Bronchial epithelial cell (primary cell): ENCODE measurements around the gene OSBPL5. TPM values are rescaled to one million over a fixed set of nuclear protein-coding genes. Genes with fewer than 3 reads are reported as not detected.

Source experiments
- DNase-seq: peaks from one replicate; pipeline ENCODE4 v3.0.0-alpha.2; 2010; ENCODE audit warnings: low read depth
- FAIRE-seq: peaks from 2 replicates; lab custom pipeline; 2011; peaks lifted over from hg19 to GRCh38; lab: Jason Lieb, UNC
- H3K27me3 ChIP-seq: 2 replicates; pipeline ENCODE4 v1.5.1; 2011; ENCODE audit warnings: low read length; ENCODE audit not compliant: control insufficient read depth, insufficient read depth
- H3K36me3 ChIP-seq: 2 replicates; pipeline ENCODE4 v1.5.1; 2011; ENCODE audit warnings: low read length; ENCODE audit not compliant: control insufficient read depth, insufficient read depth
- H3K4me3 ChIP-seq: 2 replicates; pipeline ENCODE4 v1.5.1; 2011; ENCODE audit warnings: mild to moderate bottlenecking, low read depth, low read length, control low read depth
- total RNA-seq: library from RNA; depleted of rRNA; stranded (reverse); fragments of >200 nt; gene quantifications from 2 replicates; pipeline ENCODE4 v1.2.1, GENCODE V29; 2014
- TF ChIP-seq, protein P1 (sequence below): IDR thresholded peaks from 2 replicates; pipeline ENCODE4 v1.5.1; 2011; ENCODE audit warnings: mild to moderate bottlenecking, moderate library complexity, low read length, control low read depth, inconsistent platforms; ENCODE audit not compliant: insufficient read depth, severe bottlenecking

Gene OSBPL5
- total RNA-seq, 1 donor from 2014 or later: 21.1 TPM

DNA sequence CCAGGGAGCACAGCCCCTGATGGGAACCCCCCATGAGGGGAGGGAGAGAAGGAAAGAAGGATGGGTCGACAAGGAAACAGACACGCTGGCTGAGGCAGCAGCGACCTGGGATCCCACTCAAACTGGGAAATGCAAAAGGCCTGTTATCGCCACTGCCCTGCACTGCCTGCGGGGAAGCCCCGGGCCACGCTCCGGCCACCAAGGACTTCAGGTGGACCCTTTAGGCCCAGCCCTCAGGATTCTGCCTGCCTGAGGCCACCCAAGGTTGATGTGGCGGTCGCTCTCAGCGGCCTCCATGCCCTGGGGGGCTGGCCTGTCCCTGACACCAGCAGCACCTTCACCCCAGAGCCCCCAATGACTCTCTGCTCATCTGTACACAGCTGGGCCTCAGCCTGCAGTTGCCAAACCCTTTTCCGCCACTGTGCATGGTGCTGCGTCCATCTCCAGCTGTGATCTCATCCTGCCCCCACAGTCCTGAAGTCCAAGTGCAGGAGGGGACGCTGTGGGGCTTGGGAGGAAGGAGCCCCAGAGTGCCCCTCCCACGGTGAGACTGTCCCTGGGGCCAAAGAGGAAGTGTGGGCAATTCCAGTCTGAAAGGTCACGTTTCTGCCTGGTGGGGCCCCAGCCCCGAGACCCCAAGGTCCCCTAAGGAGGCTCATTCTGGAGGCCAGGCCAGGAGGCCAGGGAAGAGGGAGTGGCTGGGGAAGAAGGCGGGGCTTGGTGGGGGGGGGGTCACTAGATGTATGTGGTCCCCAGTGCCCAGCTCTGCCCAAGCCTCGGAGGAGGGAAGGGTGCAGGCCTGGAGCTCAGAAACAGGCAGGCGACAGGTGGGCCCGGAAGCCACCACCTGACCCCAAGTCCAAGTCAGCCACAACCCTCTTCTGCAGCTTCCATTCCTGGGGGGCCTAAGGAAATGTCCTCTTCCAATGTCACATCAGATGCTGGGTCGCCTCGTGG is 31.6 kb downstream of the OSBPL5 start:
- H3K36me3 ChIP-seq: no peaks in the 10 kb centered on the region
- TF ChIP-seq, protein P1, sequence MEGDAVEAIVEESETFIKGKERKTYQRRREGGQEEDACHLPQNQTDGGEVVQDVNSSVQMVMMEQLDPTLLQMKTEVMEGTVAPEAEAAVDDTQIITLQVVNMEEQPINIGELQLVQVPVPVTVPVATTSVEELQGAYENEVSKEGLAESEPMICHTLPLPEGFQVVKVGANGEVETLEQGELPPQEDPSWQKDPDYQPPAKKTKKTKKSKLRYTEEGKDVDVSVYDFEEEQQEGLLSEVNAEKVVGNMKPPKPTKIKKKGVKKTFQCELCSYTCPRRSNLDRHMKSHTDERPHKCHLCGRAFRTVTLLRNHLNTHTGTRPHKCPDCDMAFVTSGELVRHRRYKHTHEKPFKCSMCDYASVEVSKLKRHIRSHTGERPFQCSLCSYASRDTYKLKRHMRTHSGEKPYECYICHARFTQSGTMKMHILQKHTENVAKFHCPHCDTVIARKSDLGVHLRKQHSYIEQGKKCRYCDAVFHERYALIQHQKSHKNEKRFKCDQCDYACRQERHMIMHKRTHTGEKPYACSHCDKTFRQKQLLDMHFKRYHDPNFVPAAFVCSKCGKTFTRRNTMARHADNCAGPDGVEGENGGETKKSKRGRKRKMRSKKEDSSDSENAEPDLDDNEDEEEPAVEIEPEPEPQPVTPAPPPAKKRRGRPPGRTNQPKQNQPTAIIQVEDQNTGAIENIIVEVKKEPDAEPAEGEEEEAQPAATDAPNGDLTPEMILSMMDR: no peak
- no peak overlapping the region for H3K4me3 ChIP-seq
- no peaks in the 10 kb centered on the region for H3K27me3 ChIP-seq
- DNase-seq (no peak), FAIRE-seq (no peak)

DNA sequence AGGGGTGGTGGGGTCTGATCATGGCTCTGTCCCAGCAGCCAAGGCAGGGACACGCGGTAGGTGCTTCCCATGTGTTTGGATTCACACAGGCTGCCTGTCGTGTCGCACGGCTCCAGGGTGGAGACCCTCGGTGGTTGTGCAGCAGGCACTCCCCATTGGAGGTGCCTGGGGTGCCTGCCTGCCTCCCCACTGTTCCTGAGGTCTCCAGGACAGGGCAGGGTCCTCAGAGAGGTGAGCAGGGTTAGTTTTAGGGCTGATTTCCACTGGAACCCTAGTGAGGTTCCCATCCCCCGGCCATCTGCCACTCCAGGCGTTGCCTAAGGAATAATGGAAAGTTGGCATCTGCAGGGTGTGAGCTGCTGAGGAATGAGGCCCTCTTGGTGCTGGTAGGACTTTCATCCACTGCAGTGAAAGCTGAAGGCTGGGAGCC is 32.3 kb downstream of the OSBPL5 start:
- Histone ChIP-seq H3K36me3 (no peaks in the 10 kb centered on the region), H3K27me3 (no peaks in the 10 kb centered on the region), H3K4me3 (no peak overlapping the region)
- FAIRE-seq (no peak), DNase-seq (no peak)
- TF ChIP-seq, protein P1: no peak

DNA sequence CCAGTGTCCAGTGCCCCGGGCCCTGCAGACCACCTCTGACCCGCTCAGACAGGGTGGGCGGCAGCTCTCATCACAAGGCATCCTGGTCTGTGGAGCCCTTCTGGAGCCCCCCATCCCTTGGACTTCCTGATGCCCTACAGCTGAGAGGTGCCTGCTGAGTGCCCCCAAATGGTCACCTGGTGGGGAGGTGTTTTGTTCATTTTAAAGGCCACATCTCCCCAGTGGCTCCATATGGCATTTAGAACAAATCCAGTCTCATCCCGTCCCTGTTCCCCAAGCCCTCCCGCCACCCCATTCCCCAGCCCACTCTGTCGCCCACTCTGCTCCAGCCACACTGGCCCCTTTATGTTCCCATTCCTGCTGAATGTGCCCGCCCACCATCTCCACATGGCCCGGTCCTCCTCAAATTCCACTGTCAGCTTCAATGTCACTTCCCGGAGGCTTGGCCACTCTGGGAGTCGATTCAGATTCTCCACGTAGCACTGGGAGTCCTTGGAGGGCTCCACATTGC is 32.8 kb downstream of the OSBPL5 start:
- TF ChIP-seq, protein P1: no peak

GRCh38 chr11:3131330-3131941 is 33.7 kb downstream of the OSBPL5 start:
- Histone ChIP-seq H3K4me3 (no peak overlapping the region), H3K36me3 (no peaks in the 10 kb centered on the region), H3K27me3 (no peaks in the 10 kb centered on the region)
- DNase-seq (no peak), FAIRE-seq (no peak)
- TF ChIP-seq, protein P1: no peak

More for the DNA sequence above, 32.8 kb downstream of the OSBPL5 start:
- Histone ChIP-seq H3K4me3 (no peak overlapping the region), H3K36me3 (no peaks in the 10 kb centered on the region), H3K27me3 (no peaks in the 10 kb centered on the region)
- DNase-seq (no peak), FAIRE-seq (no peak)

DNA sequence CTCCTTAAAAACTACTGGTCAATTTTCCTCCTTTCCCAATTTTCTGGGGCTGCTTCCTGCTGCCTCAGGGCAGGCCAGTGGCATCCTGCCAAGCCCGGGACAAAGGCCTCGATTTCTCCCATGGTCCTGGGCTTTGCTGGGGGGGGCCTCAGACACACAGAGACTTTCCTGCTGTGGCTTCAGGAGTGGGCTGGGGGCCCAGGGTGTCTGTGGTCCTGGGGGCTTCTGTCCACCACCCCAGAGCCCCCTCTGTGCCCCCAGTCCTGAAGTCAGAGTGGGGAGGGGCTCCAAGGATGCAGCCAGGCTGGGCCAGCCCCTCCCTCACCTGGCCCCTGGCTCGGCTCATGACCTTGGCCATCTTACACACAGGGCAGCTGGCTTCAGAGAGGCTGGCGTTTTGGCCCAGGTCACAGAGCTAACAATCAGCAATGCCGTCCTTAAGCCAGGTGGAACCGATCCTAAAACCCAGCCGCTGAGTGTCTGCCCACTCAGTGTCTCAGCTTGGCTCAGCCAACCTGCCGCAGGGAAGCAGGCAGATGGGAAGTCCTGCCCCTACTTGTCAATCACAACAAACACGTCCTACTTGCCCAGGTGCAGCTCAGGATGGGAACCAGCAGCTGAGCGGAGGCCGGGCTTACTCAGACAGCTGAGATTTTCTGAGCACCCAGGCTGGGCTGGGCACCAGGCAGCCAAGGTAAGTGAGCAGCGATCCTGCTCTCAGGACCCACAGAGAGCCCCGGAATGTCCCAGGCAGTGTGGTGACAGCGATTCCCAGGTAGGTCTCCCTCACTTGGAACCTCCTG is 34.6 kb downstream of the OSBPL5 start:
- no peak overlapping the region for H3K4me3 ChIP-seq
- peak; percentile 97 for FAIRE-seq
- TF ChIP-seq, protein P1: no peak
- no peaks in the 10 kb centered on the region for H3K27me3 ChIP-seq
- peak; percentile 89 for DNase-seq
- H3K36me3 ChIP-seq: no peaks in the 10 kb centered on the region
